Naive thymus-derived CD8-positive, alpha-beta T cell (primary cell): ENCODE data around the gene SGCG. TPM values are rescaled to one million over a fixed set of nuclear protein-coding genes. Genes with fewer than 3 reads are reported as not detected.

ENCODE experiments used
- ATAC-seq, 2 donors: fragments of 150-1000 bp; cut with Tn5 transposase in 1 of 2; sonication (Bioruptor Pico), chemical (Tn5 transposase) in 1 of 2; 1 replicate in 1 of 2; 2 replicates in 1 of 2; pipeline ENCODE4 v1.10.0; 2021; ENCODE audit warnings: mild to moderate bottlenecking in 2 of 2, moderate library complexity in 2 of 2
- POLR2A ChIA-PET: fragments of 350-600 bp; sonication (Branson Sonifier 250); formaldehyde crosslinking; loops from one replicate; lab custom pipeline; 2021; ENCODE audit warnings: antibody characterized with exemption; lab: Charles Lee
- DNase-seq, 10 donors: peaks; one replicate each; pipeline versions ENCODE4 v3.0.0 to v3.0.0-alpha.2; 2020 to 2022
- H3K27ac Mint-ChIP-seq, 10 donors: one replicate each; pipeline ENCODE4 v1.8.0; 2020 to 2022; ENCODE audit warnings: mild to moderate bottlenecking in 10 of 10, mixed read lengths in 10 of 10, moderate library complexity in 4 of 10, inconsistent platforms in 1 of 10
- H3K27me3 Mint-ChIP-seq, 5 donors: one replicate each; pipeline ENCODE4 v1.8.0; 2021 to 2022; ENCODE audit warnings: mixed read lengths in 5 of 5
- H3K36me3 Mint-ChIP-seq, 3 donors: one replicate each; pipeline ENCODE4 v1.8.0; 2020 to 2022; ENCODE audit warnings: mixed read lengths in 3 of 3, mild to moderate bottlenecking in 2 of 3, inconsistent platforms in 1 of 3
- H3K4me1 Mint-ChIP-seq, 4 donors: one replicate each; pipeline ENCODE4 v1.8.0; 2021 to 2022; ENCODE audit warnings: mixed read lengths in 4 of 4
- H3K4me3 Mint-ChIP-seq, 10 donors: one replicate each; pipeline ENCODE4 v1.8.0; 2020 to 2022; ENCODE audit warnings: mild to moderate bottlenecking in 10 of 10, mixed read lengths in 10 of 10, moderate library complexity in 6 of 10, inconsistent platforms in 1 of 10
- H3K9me3 Mint-ChIP-seq, 9 donors: one replicate each; pipeline ENCODE4 v1.8.0; 2020 to 2022; ENCODE audit warnings: mixed read lengths in 9 of 9, mild to moderate bottlenecking in 3 of 9, inconsistent platforms in 1 of 9, moderate library complexity in 1 of 9
- polyA plus RNA-seq, 3 donors: library from polyadenylated mRNA; unstranded; fragments of 300-500 nt; fragmentation: Illumina TruSeq; gene quantifications; one replicate each; pipeline ENCODE4 v1.2.3, GENCODE V29; 2021
- total RNA-seq, 8 experiments: library from RNA in 2 of 8; stranded (reverse) in 2 of 8; gene quantifications; one replicate each; pipeline ENCODE4 v1.2.3 and lab custom pipeline; 2021 to 2026

Gene SGCG
- total and polyA plus RNA-seq, 5 experiments from 2014 or later: not detected

- Mint-ChIP-seq H3K4me1 (peaks cover 0 to 10% (median 5%) of the 10 kb centered on the region in 4 donors), H3K27me3 (peaks cover 19 to 34% (median 24%) of the 10 kb centered on the region in 5 donors), H3K4me3 (no peak overlapping the region), H3K27ac (no peak overlapping the region), H3K36me3 (no peaks in the 10 kb centered on the region), H3K9me3 (peaks cover 0 to 4% (median 0%) of the 10 kb centered on the region in 9 donors)
- ATAC-seq (no peak), DNase-seq (no peak)
- POLR2A ChIA-PET: no interaction called here
Measured at GRCh38 chr13:23160638-23161480, 19.9 kb upstream of the SGCG start.

GRCh38 chr13:23161481-23161825, 19.3 kb upstream of the SGCG start:
- POLR2A ChIA-PET: no interaction called here
- no peak overlapping the region for H3K27ac Mint-ChIP-seq
- H3K4me1 Mint-ChIP-seq: peaks cover 0 to 10% (median 5%) of the 10 kb centered on the region in 4 donors
- no peak overlapping the region for H3K4me3 Mint-ChIP-seq
- peaks cover 17 to 31% (median 23%) of the 10 kb centered on the region in 5 donors for H3K27me3 Mint-ChIP-seq
- peaks cover 0 to 3% (median 0%) of the 10 kb centered on the region in 9 donors for H3K9me3 Mint-ChIP-seq
- no peaks in the 10 kb centered on the region for H3K36me3 Mint-ChIP-seq
- ATAC-seq (no peak), DNase-seq (no peak)

- H3K4me3 Mint-ChIP-seq: no peak overlapping the region
- H3K36me3 Mint-ChIP-seq: peaks cover 0 to 6% (median 0%) of the 10 kb centered on the region in 3 donors
- DNase-seq: no peak
- POLR2A ChIA-PET: no interaction called here
- ATAC-seq: no peak
- H3K9me3 Mint-ChIP-seq: peaks cover 2 to 12% (median 8%) of the 10 kb centered on the region in 9 donors
- H3K27me3 Mint-ChIP-seq: peaks cover 1 to 6% (median 4%) of the 10 kb centered on the region in 5 donors
- no peaks in the 10 kb centered on the region for H3K4me1 Mint-ChIP-seq
- H3K27ac Mint-ChIP-seq: no peak overlapping the region
Measured at GRCh38 chr13:23175920-23176319, 4.9 kb upstream of the SGCG start.

GRCh38 chr13:23182142-23182541, 1.4 kb downstream of the SGCG start:
- POLR2A ChIA-PET: no interaction called here
- Mint-ChIP-seq H3K4me3 (no peak overlapping the region), H3K27ac (no peak overlapping the region), H3K27me3 (peaks cover 0 to 6% (median 2%) of the 10 kb centered on the region in 5 donors), H3K36me3 (no peaks in the 10 kb centered on the region), H3K4me1 (no peaks in the 10 kb centered on the region), H3K9me3 (peaks cover 0 to 4% (median 1%) of the 10 kb centered on the region in 9 donors)
- no peak for ATAC-seq
- DNase-seq: no peak

- Mint-ChIP-seq H3K36me3 (no peaks in the 10 kb centered on the region), H3K4me3 (no peak overlapping the region), H3K4me1 (no peaks in the 10 kb centered on the region), H3K27me3 (peaks cover 0 to 2% (median 0%) of the 10 kb centered on the region in 5 donors), H3K9me3 (peaks cover 0 to 4% (median 0%) of the 10 kb centered on the region in 9 donors), H3K27ac (no peak overlapping the region)
- ATAC-seq (no peak), DNase-seq (no peak)
- POLR2A ChIA-PET: no interaction called here
Measured at GRCh38 chr13:23183292-23183691, 2.5 kb downstream of the SGCG start.

GRCh38 chr13:23185542-23185941, 4.8 kb downstream of the SGCG start:
- Mint-ChIP-seq H3K27ac (no peak overlapping the region), H3K4me1 (no peaks in the 10 kb centered on the region), H3K36me3 (no peaks in the 10 kb centered on the region), H3K4me3 (no peak overlapping the region), H3K9me3 (peaks cover 0 to 2% (median 0%) of the 10 kb centered on the region in 9 donors), H3K27me3 (no peaks in the 10 kb centered on the region)
- ATAC-seq (no peak), DNase-seq (no peak)
- POLR2A ChIA-PET: no interaction called here

- POLR2A ChIA-PET: no interaction called here
- no peaks in the 10 kb centered on the region for H3K36me3 Mint-ChIP-seq
- H3K4me1 Mint-ChIP-seq: no peaks in the 10 kb centered on the region
- no peak overlapping the region for H3K27ac Mint-ChIP-seq
- ATAC-seq (no peak), DNase-seq (no peak)
- H3K9me3 Mint-ChIP-seq: peaks cover 0 to 4% (median 0%) of the 10 kb centered on the region in 9 donors
- H3K4me3 Mint-ChIP-seq: no peak overlapping the region
- H3K27me3 Mint-ChIP-seq: peaks cover 0 to 24% (median 5%) of the 10 kb centered on the region in 5 donors
Measured at GRCh38 chr13:23201870-23202269, 21.1 kb downstream of the SGCG start.

- peaks cover 0 to 4% (median 2%) of the 10 kb centered on the region in 9 donors for H3K9me3 Mint-ChIP-seq
- POLR2A ChIA-PET: no interaction called here
- H3K27me3 Mint-ChIP-seq: peaks cover 0 to 19% (median 3%) of the 10 kb centered on the region in 5 donors
- no peaks in the 10 kb centered on the region for H3K36me3 Mint-ChIP-seq
- no peak overlapping the region for H3K27ac Mint-ChIP-seq
- DNase-seq: no peak
- no peak overlapping the region for H3K4me3 Mint-ChIP-seq
- no peaks in the 10 kb centered on the region for H3K4me1 Mint-ChIP-seq
- ATAC-seq: no peak
Measured at GRCh38 chr13:23202383-23202782, 21.6 kb downstream of the SGCG start.

GRCh38 chr13:23203516-23203915, 22.7 kb downstream of the SGCG start:
- H3K36me3 Mint-ChIP-seq: no peaks in the 10 kb centered on the region
- no peaks in the 10 kb centered on the region for H3K4me1 Mint-ChIP-seq
- no peak for ATAC-seq
- H3K9me3 Mint-ChIP-seq: peaks cover 0 to 5% (median 0%) of the 10 kb centered on the region in 9 donors
- H3K4me3 Mint-ChIP-seq: no peak overlapping the region
- H3K27ac Mint-ChIP-seq: no peak overlapping the region
- H3K27me3 Mint-ChIP-seq: peaks cover 0 to 17% (median 3%) of the 10 kb centered on the region in 5 donors
- POLR2A ChIA-PET: no interaction called here
- DNase-seq: no peak

GRCh38 chr13:23205807-23206206, 25.0 kb downstream of the SGCG start:
- no peak for ATAC-seq
- Mint-ChIP-seq H3K9me3 (peaks cover 0 to 5% (median 0%) of the 10 kb centered on the region in 9 donors), H3K27ac (no peak overlapping the region), H3K27me3 (peaks cover 0 to 8% (median 3%) of the 10 kb centered on the region in 5 donors), H3K4me3 (no peak overlapping the region), H3K4me1 (no peaks in the 10 kb centered on the region), H3K36me3 (no peaks in the 10 kb centered on the region)
- POLR2A ChIA-PET: no interaction called here
- no peak for DNase-seq

- ATAC-seq (no peak), DNase-seq (no peak)
- Mint-ChIP-seq H3K27ac (no peak overlapping the region), H3K4me3 (no peak overlapping the region), H3K27me3 (peaks cover 0 to 17% (median 5%) of the 10 kb centered on the region in 5 donors), H3K9me3 (peaks cover 7 to 33% (median 14%) of the 10 kb centered on the region in 9 donors), H3K4me1 (no peaks in the 10 kb centered on the region), H3K36me3 (peaks cover 0 to 8% (median 0%) of the 10 kb centered on the region in 3 donors)
- POLR2A ChIA-PET: no interaction called here
Measured at GRCh38 chr13:23212671-23213070, 31.9 kb downstream of the SGCG start.

GRCh38 chr13:23231241-23231640, 50.5 kb downstream of the SGCG start:
- no peaks in the 10 kb centered on the region for H3K9me3 Mint-ChIP-seq
- DNase-seq: no peak
- H3K36me3 Mint-ChIP-seq: no peaks in the 10 kb centered on the region
- peaks cover 4 to 30% (median 10%) of the 10 kb centered on the region in 5 donors for H3K27me3 Mint-ChIP-seq
- H3K4me3 Mint-ChIP-seq: no peak overlapping the region
- H3K27ac Mint-ChIP-seq: no peak overlapping the region
- no peaks in the 10 kb centered on the region for H3K4me1 Mint-ChIP-seq
- no peak for ATAC-seq
- POLR2A ChIA-PET: no interaction called here

GRCh38 chr13:23235994-23236393, 55.2 kb downstream of the SGCG start:
- no peak for DNase-seq
- Mint-ChIP-seq H3K9me3 (peaks cover 0 to 4% (median 0%) of the 10 kb centered on the region in 9 donors), H3K36me3 (no peaks in the 10 kb centered on the region), H3K4me3 (no peak overlapping the region), H3K27ac (no peak overlapping the region), H3K4me1 (peaks cover 0 to 2% (median 0%) of the 10 kb centered on the region in 4 donors), H3K27me3 (peaks cover 4 to 29% (median 12%) of the 10 kb centered on the region in 5 donors)
- POLR2A ChIA-PET: no interaction called here
- no peak for ATAC-seq
